Hepatocyte (in vitro differentiated cells): Measurements from ENCODE around the gene ALG14. TPM values are rescaled to one million over a fixed set of nuclear protein-coding genes. Genes with fewer than 3 reads are reported as not detected.
"Not testable (repeated sequence)": the region's sequence is repeated elsewhere in the genome, so short reads cannot be mapped to it uniquely, and the experiment has no call there.

Experiments
- DNase-seq: peaks from one replicate; pipeline ENCODE4 v3.0.0-alpha.2; 2016; ENCODE audit warnings: low spot score
- H2AFZ ChIP-seq: fragments of 200-600 bp; sonication (generic); 2 replicates; pipeline ENCODE4 v1.6.0; 2016; ENCODE audit warnings: antibody characterized with exemption, mild to moderate bottlenecking
- H3K27ac ChIP-seq: fragments of 200-600 bp; sonication (generic); 2 replicates; pipeline ENCODE4 v1.5.1; 2016; ENCODE audit warnings: mild to moderate bottlenecking
- H3K27me3 ChIP-seq: fragments of 200-600 bp; sonication (generic); 2 replicates; pipeline ENCODE4 v1.6.1; 2016
- H3K36me3 ChIP-seq: fragments of 200-600 bp; sonication (generic); replicated peaks from 2 replicates; pipeline ENCODE4 v1.5.1; 2016; ENCODE audit warnings: low read depth; ENCODE audit not compliant: insufficient read depth
- H3K4me1 ChIP-seq: fragments of 200-600 bp; sonication (generic); 2 replicates; pipeline ENCODE4 v1.5.1; 2016; ENCODE audit warnings: mild to moderate bottlenecking, moderate library complexity; ENCODE audit not compliant: insufficient read depth
- H3K4me2 ChIP-seq: fragments of 200-600 bp; sonication (generic); 2 replicates; pipeline ENCODE4 v1.6.0; 2016
- H3K4me3 ChIP-seq: fragments of 200-600 bp; sonication (generic); 2 replicates; pipeline ENCODE4 v1.5.1; 2016; ENCODE audit warnings: mild to moderate bottlenecking
- H3K79me2 ChIP-seq: fragments of 200-600 bp; sonication (generic); 2 replicates; pipeline ENCODE4 v1.6.0; 2017; ENCODE audit warnings: mild to moderate bottlenecking
- H3K9me2 ChIP-seq: fragments of 200-600 bp; sonication (generic); replicated peaks from 2 replicates; pipeline ENCODE4 v1.6.0; 2017; ENCODE audit warnings: mild to moderate bottlenecking; ENCODE audit not compliant: insufficient read depth
- H3K9me3 ChIP-seq: fragments of 200-600 bp; sonication (generic); 2 replicates; pipeline ENCODE4 v1.5.1; 2016; ENCODE audit warnings: low read depth, mild to moderate bottlenecking
- H4K20me1 ChIP-seq: fragments of 200-600 bp; sonication (generic); 2 replicates; pipeline ENCODE4 v1.6.0; 2016; ENCODE audit warnings: mild to moderate bottlenecking; ENCODE audit not compliant: insufficient read depth, poor library complexity, severe bottlenecking
- EZH2 ChIP-seq: fragments of 200-600 bp; sonication (generic); IDR thresholded peaks from 2 replicates; pipeline ENCODE4 v1.6.1; 2016; ENCODE audit warnings: antibody characterized with exemption, mild to moderate bottlenecking, borderline replicate concordance
- EZH2phosphoT487 ChIP-seq: fragments of 200-600 bp; sonication (generic); IDR thresholded peaks from one replicate; pipeline ENCODE4 v1.6.1; 2018; ENCODE audit warnings: antibody characterized with exemption, mild to moderate bottlenecking, low read depth, moderate library complexity; ENCODE audit not compliant: unreplicated experiment, severe bottlenecking
- WGBS: methylation state at CpG from one replicate; pipeline ENCODE4 v1.1.6; 2016; ENCODE audit warnings: low lambda C conversion rate; ENCODE audit errors: missing lambda C conversion rate; 5-methylcytosine and 5-hydroxymethylcytosine counted together
- polyA plus RNA-seq: library from polyadenylated mRNA; unstranded; fragments of >200 nt; fragmentation: Nextera tagmentation; extraction: Ambion mirVana; gene quantifications from 2 replicates; pipeline ENCODE4 v1.2.1, GENCODE V29; 2016
- total RNA-seq: library from RNA; depleted of rRNA; stranded (reverse); fragments of >200 nt; gene quantifications from 2 replicates; pipeline ENCODE4 v1.2.3, GENCODE V29; 2014
- TF ChIP-seq, protein P1 (sequence below): fragments of 200-600 bp; sonication (generic); IDR thresholded peaks from 2 replicates; pipeline ENCODE4 v1.5.1; 2016; ENCODE audit warnings: antibody characterized with exemption, mild to moderate bottlenecking; ENCODE audit not compliant: poor library complexity

The ALG14 gene
- total and polyA plus RNA-seq, 2 experiments from 2014 or later, result 2.5 to 22.5 TPM

DNA sequence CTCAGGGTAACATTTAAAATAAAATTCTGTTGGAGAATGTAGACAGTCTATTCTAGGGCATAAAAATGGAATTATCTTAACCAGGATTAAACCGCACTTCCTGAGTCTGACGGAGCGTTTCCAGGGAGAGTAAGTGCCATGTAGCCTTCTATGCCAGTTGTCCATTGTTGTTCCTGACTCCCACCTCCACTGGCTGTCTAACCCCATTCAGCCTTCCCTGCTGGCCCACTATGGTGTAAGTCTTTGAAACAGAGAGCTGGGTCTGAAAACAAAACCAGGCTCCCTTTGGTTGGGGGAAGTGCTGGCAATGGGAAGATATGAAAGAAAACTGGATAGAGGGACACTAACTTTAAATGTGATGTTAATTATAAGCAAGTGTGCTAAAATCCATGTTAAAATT, 74.6 kb downstream of the ALG14 start:
- H2AFZ ChIP-seq, result no peak overlapping the region
- H3K4me1 ChIP-seq, result peaks cover 14% of the 10 kb centered on the region
- no peak overlapping the region for H3K27ac ChIP-seq
- H3K9me3 ChIP-seq, result no peaks in the 10 kb centered on the region
- H3K36me3 ChIP-seq, result no peaks in the 10 kb centered on the region
- TF ChIP-seq, protein P1, sequence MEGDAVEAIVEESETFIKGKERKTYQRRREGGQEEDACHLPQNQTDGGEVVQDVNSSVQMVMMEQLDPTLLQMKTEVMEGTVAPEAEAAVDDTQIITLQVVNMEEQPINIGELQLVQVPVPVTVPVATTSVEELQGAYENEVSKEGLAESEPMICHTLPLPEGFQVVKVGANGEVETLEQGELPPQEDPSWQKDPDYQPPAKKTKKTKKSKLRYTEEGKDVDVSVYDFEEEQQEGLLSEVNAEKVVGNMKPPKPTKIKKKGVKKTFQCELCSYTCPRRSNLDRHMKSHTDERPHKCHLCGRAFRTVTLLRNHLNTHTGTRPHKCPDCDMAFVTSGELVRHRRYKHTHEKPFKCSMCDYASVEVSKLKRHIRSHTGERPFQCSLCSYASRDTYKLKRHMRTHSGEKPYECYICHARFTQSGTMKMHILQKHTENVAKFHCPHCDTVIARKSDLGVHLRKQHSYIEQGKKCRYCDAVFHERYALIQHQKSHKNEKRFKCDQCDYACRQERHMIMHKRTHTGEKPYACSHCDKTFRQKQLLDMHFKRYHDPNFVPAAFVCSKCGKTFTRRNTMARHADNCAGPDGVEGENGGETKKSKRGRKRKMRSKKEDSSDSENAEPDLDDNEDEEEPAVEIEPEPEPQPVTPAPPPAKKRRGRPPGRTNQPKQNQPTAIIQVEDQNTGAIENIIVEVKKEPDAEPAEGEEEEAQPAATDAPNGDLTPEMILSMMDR, result no peak
- TF ChIP-seq EZH2 (no peak), EZH2phosphoT487 (no peak)
- DNase-seq, result no peak
- H3K4me2 ChIP-seq, result no peak overlapping the region
- WGBS, result 86% methylated on average over 3 of the region's 3 CpGs
- H4K20me1 ChIP-seq, result no peaks in the 10 kb centered on the region
- H3K9me2 ChIP-seq, result no peaks in the 10 kb centered on the region
- H3K4me3 ChIP-seq, result no peak overlapping the region
- H3K79me2 ChIP-seq, result no peaks in the 10 kb centered on the region
- no peaks in the 10 kb centered on the region for H3K27me3 ChIP-seq

DNA sequence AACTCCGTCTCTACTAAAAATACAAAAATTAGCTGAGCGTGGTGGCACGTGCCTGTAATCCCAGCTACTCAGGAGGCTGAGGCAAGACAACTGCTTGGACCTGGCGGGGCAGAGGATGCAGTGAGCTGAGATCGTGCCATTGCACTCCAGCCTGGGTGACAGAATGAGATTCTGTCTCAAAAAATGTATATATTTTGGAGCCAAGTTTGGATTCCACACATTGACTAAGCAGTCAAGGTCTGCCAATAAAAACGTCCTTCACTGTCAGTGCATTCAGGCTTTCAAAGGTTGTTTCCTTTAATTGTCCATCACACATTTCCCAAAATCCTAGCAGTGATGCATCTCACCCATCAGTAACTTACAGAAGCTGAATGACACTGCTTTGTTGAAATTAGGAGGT, 77.2 kb downstream of the ALG14 start:
- H3K4me1 ChIP-seq, H4K20me1 ChIP-seq, H3K79me2 ChIP-seq, H3K27ac ChIP-seq, H3K4me2 ChIP-seq, H3K36me3 ChIP-seq, H3K9me2 ChIP-seq, H2AFZ ChIP-seq, DNase-seq, H3K27me3 ChIP-seq, H3K9me3 ChIP-seq, H3K4me3 ChIP-seq: not testable (repeated sequence)
- 92% methylated on average over 6 of the region's 6 CpGs for WGBS

DNA sequence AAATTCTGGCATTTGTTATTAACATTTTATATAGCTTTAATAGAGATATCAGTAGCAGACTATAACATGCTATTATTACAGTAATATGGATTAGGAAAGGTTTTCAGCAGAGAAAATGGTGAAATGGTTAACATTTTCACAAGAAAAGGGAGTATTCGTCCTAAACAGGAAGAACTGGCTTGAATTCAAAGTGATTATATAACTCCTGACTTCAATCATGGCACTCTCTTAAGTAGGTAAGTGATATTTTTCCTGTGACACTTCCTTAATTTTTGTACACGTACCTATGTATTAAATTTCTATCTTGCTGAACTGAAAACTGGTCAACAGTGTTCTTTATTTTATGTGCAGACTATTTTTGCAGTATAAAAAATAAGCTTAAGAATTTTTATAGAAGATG, 77.9 kb downstream of the ALG14 start:
- H3K27ac ChIP-seq, result no peak overlapping the region
- H3K4me1 ChIP-seq, result no peaks in the 10 kb centered on the region
- WGBS, result 63% methylated on average over 2 of the region's 2 CpGs
- H3K4me2 ChIP-seq, result no peak overlapping the region
- no peaks in the 10 kb centered on the region for H3K9me2 ChIP-seq
- H3K4me3 ChIP-seq, result no peak overlapping the region
- H3K9me3 ChIP-seq, result no peaks in the 10 kb centered on the region
- no peaks in the 10 kb centered on the region for H4K20me1 ChIP-seq
- no peaks in the 10 kb centered on the region for H3K27me3 ChIP-seq
- TF ChIP-seq EZH2, result no peak
- TF ChIP-seq, protein P1, result no peak
- TF ChIP-seq EZH2phosphoT487, result no peak
- no peaks in the 10 kb centered on the region for H3K36me3 ChIP-seq
- no peak for DNase-seq
- no peak overlapping the region for H2AFZ ChIP-seq
- H3K79me2 ChIP-seq, result no peaks in the 10 kb centered on the region

- no peak for TF ChIP-seq EZH2
- TF ChIP-seq, protein P1, result no peak
- TF ChIP-seq EZH2phosphoT487, result no peak
- WGBS, result 80% methylated on average over 4 of the region's 4 CpGs
- H3K27me3 ChIP-seq, result no peaks in the 10 kb centered on the region
- H4K20me1 ChIP-seq, result no peaks in the 10 kb centered on the region
- no peak overlapping the region for H2AFZ ChIP-seq
- H3K4me3 ChIP-seq, result no peak overlapping the region
- no peaks in the 10 kb centered on the region for H3K9me2 ChIP-seq
- no peaks in the 10 kb centered on the region for H3K36me3 ChIP-seq
- no peaks in the 10 kb centered on the region for H3K79me2 ChIP-seq
- no peak for DNase-seq
- no peaks in the 10 kb centered on the region for H3K4me1 ChIP-seq
- H3K9me3 ChIP-seq, result no peaks in the 10 kb centered on the region
- H3K4me2 ChIP-seq, result no peak overlapping the region
- no peak overlapping the region for H3K27ac ChIP-seq
Measured at GRCh38 chr1:94993931-94994645, 78.7 kb downstream of the ALG14 start.
